ENCODE data around the gene HAND2. TPM values are rescaled to one million over a fixed set of nuclear protein-coding genes. Genes with fewer than 3 reads are reported as not detected.

HAND2 gene
- total and polyA plus RNA-seq, 2 of the 8 experiments (the other 6 are each of a cell fraction or from before 2014, with no cell fraction given), result 0.05 TPM; not detected in 1

DNA sequence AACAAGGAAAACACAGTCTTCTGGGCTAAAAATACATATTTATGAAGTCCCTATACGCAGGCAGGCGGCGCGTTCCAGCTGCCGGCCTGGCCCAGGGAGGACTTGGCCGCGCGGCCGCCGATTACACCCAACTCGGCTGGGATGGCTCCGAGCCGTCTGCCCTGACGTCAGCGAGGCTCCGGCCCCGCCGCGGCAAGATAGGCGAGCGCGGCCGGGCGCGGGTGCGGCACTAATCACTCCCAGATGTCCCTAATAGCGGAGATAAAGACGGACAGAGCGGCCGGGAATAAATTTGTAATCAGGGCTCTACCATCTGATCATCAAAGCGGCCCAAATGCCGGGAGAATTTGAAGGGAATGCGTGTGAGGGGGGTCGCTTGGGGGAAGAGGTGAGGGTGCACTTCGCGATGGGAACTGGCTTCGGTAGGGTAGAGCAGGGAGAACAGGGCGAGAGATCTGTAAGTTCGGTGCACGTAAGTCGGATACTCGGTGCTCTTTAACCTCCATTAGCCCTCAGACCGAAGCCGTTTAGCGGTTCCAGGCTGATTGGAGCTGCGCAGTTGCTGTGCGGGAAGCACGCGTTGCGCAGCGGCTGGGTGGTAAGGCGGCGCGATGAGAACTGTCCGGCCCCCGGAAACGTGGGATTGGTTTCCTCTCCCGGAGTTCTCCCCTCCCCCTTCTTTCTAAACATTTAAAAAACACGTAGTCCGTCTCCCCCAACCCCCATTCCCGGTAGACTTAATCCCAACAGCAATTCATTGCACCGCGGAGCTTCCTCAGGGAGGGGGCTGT is 7.7 kb downstream of the HAND2 start (continued):
- TF ChIP-seq SP2 (IDR thresholded peaks at IDR 0.05; ENCODE audit: low read length) (no peak), EP300 (IDR thresholded peaks at IDR 0.05; ENCODE audit: borderline replicate concordance in 1 of 2, low read depth in 2 of 2, low read length in 2 of 2) (no peak), ASH2L (IDR thresholded peaks at IDR 0.05; ENCODE audit: low read length) (no peak), BCL11A (IDR thresholded peaks at IDR 0.05; ENCODE audit: low read depth in 2 of 2, low read length in 2 of 2) (no peak), KDM5A (IDR thresholded peaks at IDR 0.05; ENCODE audit: low read length) (no peak), TEAD4 (IDR thresholded peaks at IDR 0.05; ENCODE audit: low read depth, low read length) (no peak), NRF1 (IDR thresholded peaks at IDR 0.05; ENCODE audit: low read depth, low read length) (0 out of 2 replicates have a peak, but pooled peaks have one; percentile 13), BACH1 (IDR thresholded peaks at IDR 0.05; ENCODE audit: low read length) (no peak), NANOG (IDR thresholded peaks at IDR 0.05; ENCODE audit: insufficient read depth, low read depth, low read length, poor library complexity, severe bottlenecking) (peak; percentile 57), TAF7 (optimal IDR thresholded peaks at IDR 0.05; ENCODE audit: borderline replicate concordance, low read depth, low read length) (no peak), RNF2 (IDR thresholded peaks at IDR 0.05; ENCODE audit: borderline replicate concordance, low read depth, low read length, missing control alignments, poor library complexity, severe bottlenecking) (peak; percentile 84), POU5F1 (IDR thresholded peaks at IDR 0.05; ENCODE audit: low read depth, low read length) (no peak), EGR1 (IDR thresholded peaks at IDR 0.05; ENCODE audit: borderline replicate concordance, low read depth, low read length) (no peak), ZNF274 (IDR thresholded peaks at IDR 0.05; ENCODE audit: borderline replicate concordance, extremely low read depth, low read length) (no peak), YY1 (IDR thresholded peaks at IDR 0.05; ENCODE audit: low read depth, low read length) (0 out of 2 replicates have a peak, but pooled peaks have one; percentile 6), HDAC6 (IDR thresholded peaks at IDR 0.05; ENCODE audit: low read depth, low read length) (no peak), CBX8 (IDR thresholded peaks at IDR 0.05; ENCODE audit: borderline replicate concordance, low read depth, low read length) (no peak), RFX5 (IDR thresholded peaks at IDR 0.05; ENCODE audit: borderline replicate concordance, low read depth, low read length) (no peak), SAP30 (IDR thresholded peaks at IDR 0.05; ENCODE audit: insufficient read depth, insufficient replicate concordance, low read length) (no peak)
- TF ChIP-seq, protein P1, sequence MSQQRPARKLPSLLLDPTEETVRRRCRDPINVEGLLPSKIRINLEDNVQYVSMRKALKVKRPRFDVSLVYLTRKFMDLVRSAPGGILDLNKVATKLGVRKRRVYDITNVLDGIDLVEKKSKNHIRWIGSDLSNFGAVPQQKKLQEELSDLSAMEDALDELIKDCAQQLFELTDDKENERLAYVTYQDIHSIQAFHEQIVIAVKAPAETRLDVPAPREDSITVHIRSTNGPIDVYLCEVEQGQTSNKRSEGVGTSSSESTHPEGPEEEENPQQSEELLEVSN (IDR thresholded peaks at IDR 0.05), result 0 out of 2 replicates have a peak, but pooled peaks have one; percentile 21
- TF ChIP-seq, protein P2, sequence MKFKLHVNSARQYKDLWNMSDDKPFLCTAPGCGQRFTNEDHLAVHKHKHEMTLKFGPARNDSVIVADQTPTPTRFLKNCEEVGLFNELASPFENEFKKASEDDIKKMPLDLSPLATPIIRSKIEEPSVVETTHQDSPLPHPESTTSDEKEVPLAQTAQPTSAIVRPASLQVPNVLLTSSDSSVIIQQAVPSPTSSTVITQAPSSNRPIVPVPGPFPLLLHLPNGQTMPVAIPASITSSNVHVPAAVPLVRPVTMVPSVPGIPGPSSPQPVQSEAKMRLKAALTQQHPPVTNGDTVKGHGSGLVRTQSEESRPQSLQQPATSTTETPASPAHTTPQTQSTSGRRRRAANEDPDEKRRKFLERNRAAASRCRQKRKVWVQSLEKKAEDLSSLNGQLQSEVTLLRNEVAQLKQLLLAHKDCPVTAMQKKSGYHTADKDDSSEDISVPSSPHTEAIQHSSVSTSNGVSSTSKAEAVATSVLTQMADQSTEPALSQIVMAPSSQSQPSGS (IDR thresholded peaks at IDR 0.05; ENCODE audit: low read length), result no peak
